Loucy (cell line): ENCODE results near the gene RPUSD2.

ENCODE experiments used
- H2AFZ ChIP-seq: fragments of 200-600 bp; sonication (generic); 2 replicates; pipeline ENCODE4 v1.6.0; 2016; ENCODE audit warnings: antibody characterized with exemption, mild to moderate bottlenecking, low read length, moderate library complexity
- H3F3A ChIP-seq: fragments of 200-600 bp; 2 replicates; pipeline ENCODE4 v1.6.0; 2016; ENCODE audit warnings: antibody characterized with exemption, low read depth, mild to moderate bottlenecking
- H3K27me3 ChIP-seq: fragments of 200-600 bp; sonication (generic); 2 replicates; pipeline ENCODE4 v1.6.1; 2014; ENCODE audit warnings: low read length, mild to moderate bottlenecking; ENCODE audit not compliant: insufficient read depth, poor library complexity, severe bottlenecking
- H3K36me3 ChIP-seq: fragments of 200-600 bp; sonication (generic); 2 replicates; pipeline ENCODE4 v1.6.1; 2016; ENCODE audit warnings: low read length; ENCODE audit not compliant: insufficient read depth
- H3K4me1 ChIP-seq: fragments of 200-600 bp; sonication (generic); 2 replicates; pipeline ENCODE4 v1.5.1; 2014; ENCODE audit warnings: low read length, mild to moderate bottlenecking; ENCODE audit not compliant: insufficient read depth, poor library complexity, severe bottlenecking
- H3K4me2 ChIP-seq: fragments of 200-600 bp; sonication (generic); 2 replicates; pipeline ENCODE4 v1.6.0; 2014; ENCODE audit warnings: antibody characterized with exemption, low read length, low read depth, mild to moderate bottlenecking; ENCODE audit not compliant: poor library complexity, severe bottlenecking
- H3K4me3 ChIP-seq: fragments of 200-600 bp; sonication (generic); 2 replicates; pipeline ENCODE4 v1.5.1; 2014; ENCODE audit warnings: low read length, mild to moderate bottlenecking, mixed read lengths; ENCODE audit not compliant: poor library complexity, severe bottlenecking
- H3K79me2 ChIP-seq: fragments of 200-600 bp; sonication (generic); 2 replicates; pipeline ENCODE4 v1.6.1; 2014; ENCODE audit warnings: low read length; ENCODE audit not compliant: insufficient read depth
- H3K9ac ChIP-seq: fragments of 200-600 bp; sonication (generic); 2 replicates; pipeline ENCODE4 v1.6.0; 2014; ENCODE audit warnings: mild to moderate bottlenecking, low read depth, low read length, moderate library complexity; ENCODE audit not compliant: poor library complexity, severe bottlenecking
- H3K9me2 ChIP-seq: fragments of 200-600 bp; sonication (generic); replicated peaks from 2 replicates; pipeline ENCODE4 v1.6.1; 2016; ENCODE audit warnings: low read depth, low read length, mixed read lengths
- H3K9me3 ChIP-seq: fragments of 200-600 bp; sonication (generic); 2 replicates; pipeline ENCODE4 v1.6.1; 2014; ENCODE audit warnings: mild to moderate bottlenecking, antibody characterized with exemption, low read length, low read depth; ENCODE audit not compliant: insufficient read depth
- H4K20me1 ChIP-seq: fragments of 200-600 bp; sonication (generic); 2 replicates; pipeline ENCODE4 v1.6.0; 2014; ENCODE audit warnings: antibody characterized with exemption, low read length, mild to moderate bottlenecking; ENCODE audit not compliant: insufficient read depth, poor library complexity, severe bottlenecking
- CTCF ChIP-seq: fragments of 200-600 bp; sonication (generic); conservative IDR thresholded peaks from 2 replicates; pipeline ENCODE4 v1.5.1; 2014; ENCODE audit warnings: mild to moderate bottlenecking, antibody characterized with exemption, low read length
- EZH2phosphoT487 ChIP-seq: fragments of 200-600 bp; IDR thresholded peaks from 2 replicates; pipeline ENCODE4 v1.6.1; 2018; ENCODE audit warnings: antibody characterized with exemption, mild to moderate bottlenecking, moderate library complexity, borderline replicate concordance

The RPUSD2 gene

GRCh38 chr15:40582726-40583246 is 13.7 kb downstream of the RPUSD2 start:
- no peaks in the 10 kb centered on the region for H3K27me3 ChIP-seq
- no peaks in the 10 kb centered on the region for H3F3A ChIP-seq
- peak overlapping the region; percentile 22 for H3K4me2 ChIP-seq
- no peaks in the 10 kb centered on the region for H3K79me2 ChIP-seq
- H3K4me1 ChIP-seq = no peaks in the 10 kb centered on the region
- H3K4me3 ChIP-seq = peak overlapping the region; percentile 13
- no peaks in the 10 kb centered on the region for H4K20me1 ChIP-seq
- H2AFZ ChIP-seq = peak overlapping the region; percentile 68
- H3K9me2 ChIP-seq = no peaks in the 10 kb centered on the region
- H3K9me3 ChIP-seq = no peaks in the 10 kb centered on the region
- no peak overlapping the region for H3K9ac ChIP-seq
- no peak for TF ChIP-seq CTCF
- TF ChIP-seq EZH2phosphoT487 = no peak
- H3K36me3 ChIP-seq = no peaks in the 10 kb centered on the region

GRCh38 chr15:40584191-40584590 is 15.1 kb downstream of the RPUSD2 start:
- no peak overlapping the region for H3K4me3 ChIP-seq
- H3K9ac ChIP-seq = no peak overlapping the region
- no peaks in the 10 kb centered on the region for H3K9me2 ChIP-seq
- H3K4me1 ChIP-seq = no peaks in the 10 kb centered on the region
- TF ChIP-seq CTCF (no peak), EZH2phosphoT487 (no peak)
- no peaks in the 10 kb centered on the region for H3F3A ChIP-seq
- no peaks in the 10 kb centered on the region for H4K20me1 ChIP-seq
- H3K27me3 ChIP-seq = no peaks in the 10 kb centered on the region
- no peaks in the 10 kb centered on the region for H3K79me2 ChIP-seq
- no peaks in the 10 kb centered on the region for H3K36me3 ChIP-seq
- no peaks in the 10 kb centered on the region for H3K9me3 ChIP-seq
- H3K4me2 ChIP-seq = no peak overlapping the region
- 0 out of 2 replicates have a peak overlapping the region, but pooled peaks have one; percentile 21 for H2AFZ ChIP-seq

GRCh38 chr15:40590667-40591050 is 21.6 kb downstream of the RPUSD2 start:
- peaks cover 6% of the 10 kb centered on the region for H3K4me1 ChIP-seq
- H3K9ac ChIP-seq = no peak overlapping the region
- no peaks in the 10 kb centered on the region for H3K9me2 ChIP-seq
- H3F3A ChIP-seq = no peaks in the 10 kb centered on the region
- H3K27me3 ChIP-seq = no peaks in the 10 kb centered on the region
- no peaks in the 10 kb centered on the region for H3K36me3 ChIP-seq
- no peak overlapping the region for H3K4me3 ChIP-seq
- no peaks in the 10 kb centered on the region for H3K9me3 ChIP-seq
- peak overlapping the region; percentile 66 for H3K4me2 ChIP-seq
- H4K20me1 ChIP-seq = peaks cover 7% of the 10 kb centered on the region
- H2AFZ ChIP-seq = peak overlapping the region; percentile 92
- TF ChIP-seq EZH2phosphoT487 (no peak), CTCF (no peak)
- H3K79me2 ChIP-seq = peaks cover 14% of the 10 kb centered on the region
